Thyroid gland (tissue), 4 donors: Measurements from ENCODE around the gene ALX1. TPM values are rescaled to one million over a fixed set of nuclear protein-coding genes. Genes with fewer than 3 reads are reported as not detected.

ENCODE experiments used
- DNase-seq, 2 donors: peaks; one replicate each; pipeline ENCODE4 v3.0.0-alpha.2; 2019
- H3K27ac ChIP-seq, 3 donors: fragments of 200-600 bp; sonication (generic); 1 replicate in 2 of 3; 2 replicates in 1 of 3; pipeline ENCODE4 v1.5.1; 2016 to 2019; ENCODE audit warnings: mild to moderate bottlenecking in 1 of 3, moderate library complexity in 1 of 3
- H3K27me3 ChIP-seq: fragments of 200-600 bp; sonication (generic); one replicate; pipeline ENCODE4 v1.5.1; 2019
- H3K36me3 ChIP-seq, 2 donors: fragments of 200-600 bp; sonication (generic); one replicate each; pipeline ENCODE4 v1.5.1; 2016 to 2019
- H3K4me1 ChIP-seq, 2 donors: fragments of 200-600 bp; sonication (generic); one replicate each; pipeline ENCODE4 v1.5.1; 2017 to 2019
- H3K4me3 ChIP-seq, 3 donors: fragments of 200-600 bp; sonication (generic); replicated peaks in 1 of 3; 1 replicate in 2 of 3; 2 replicates in 1 of 3; pipeline ENCODE4 v1.5.1; 2016; ENCODE audit warnings: mild to moderate bottlenecking in 1 of 3
- H3K9me3 ChIP-seq: fragments of 200-600 bp; sonication (generic); one replicate; pipeline ENCODE4 v1.5.1; 2017
- POLR2A ChIP-seq, 2 donors: fragments of 450-650 bp; IDR thresholded peaks; one replicate each; pipeline ENCODE4 v1.6.1; 2017; ENCODE audit warnings: antibody characterized with exemption in 2 of 2, mild to moderate bottlenecking in 2 of 2, moderate library complexity in 1 of 2
- WGBS, 2 donors: methylation state at CpG; one replicate each; pipeline ENCODE4 v1.1.5; 2017; 5-methylcytosine and 5-hydroxymethylcytosine counted together
- intact Hi-C: fragments of 100-400 bp; cut with DNase I; formaldehyde crosslinking; loops from one replicate; pipeline ENCODE4 v1.15.1; 2023
- total RNA-seq, 4 donors: library from RNA; depleted of rRNA; stranded (reverse); fragments of >200 nt; gene quantifications; one replicate each; pipeline ENCODE4 v1.2.3, GENCODE V29; 2016
- TF ChIP-seq, protein P1 (sequence below), 6 experiments: fragments of 200-600 bp in 3 of 6; fragments of 450-650 bp in 3 of 6; sonication (generic) in 3 of 6; IDR thresholded peaks; one replicate each; pipeline ENCODE4 v1.5.1; 2016 to 2019; ENCODE audit warnings: antibody characterized with exemption in 6 of 6, mild to moderate bottlenecking in 2 of 6, inconsistent platforms in 1 of 6, moderate library complexity in 1 of 6

ALX1 gene
- total RNA-seq, 4 donors from 2014 or later = 1.1 TPM; not detected in 3

DNA sequence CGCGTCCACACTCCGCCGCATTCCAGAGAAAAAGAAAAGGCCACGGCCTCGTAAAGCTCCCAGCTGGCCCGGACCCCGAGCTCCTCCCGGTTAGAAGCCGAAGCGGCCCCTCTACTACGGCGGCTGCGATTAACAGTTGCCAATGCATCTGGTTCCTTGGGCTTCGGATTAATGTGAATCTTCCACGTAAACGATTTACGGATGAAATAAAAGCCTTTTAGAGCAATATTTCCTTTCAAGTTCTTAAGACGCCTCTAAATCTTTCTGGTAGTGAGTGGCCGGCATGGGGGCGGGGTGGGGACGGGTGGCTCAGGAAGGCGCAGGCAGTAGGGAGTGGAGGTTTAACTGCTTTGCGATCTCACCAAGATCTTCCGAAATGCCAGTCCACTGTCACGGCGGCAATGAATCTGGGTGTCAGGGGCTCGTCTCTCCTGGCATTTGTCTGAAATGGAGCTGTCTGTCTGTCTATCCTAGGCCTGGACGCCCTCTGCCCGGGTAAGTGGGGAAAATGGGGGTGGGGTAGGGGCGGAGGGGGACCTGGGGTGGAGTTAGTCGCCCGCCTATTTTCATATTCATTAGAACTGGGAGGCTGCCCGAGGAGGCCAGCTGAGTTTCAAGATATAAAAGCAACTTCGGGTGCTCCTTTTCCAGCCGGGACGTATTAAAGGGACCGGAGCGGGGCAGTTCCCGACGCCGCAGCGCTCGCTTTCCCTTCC is 413 bp upstream of the ALX1 start:
- no peak overlapping the region for H3K27ac ChIP-seq
- WGBS, 2 donors = 4 to 5% methylated on average over 38 to 42 of the region's 44 CpGs
- H3K27me3 ChIP-seq = peaks cover 42% of the 10 kb centered on the region
- peak overlapping the region in 1 of 3 donors; percentile 16 for H3K4me3 ChIP-seq
- H3K36me3 ChIP-seq = no peaks in the 10 kb centered on the region
- peaks cover 11 to 19% of the 10 kb centered on the region in 2 donors for H3K4me1 ChIP-seq
- no peaks in the 10 kb centered on the region for H3K9me3 ChIP-seq
- DNase-seq = peak; percentile 10 to 24
- TF ChIP-seq, protein P1, sequence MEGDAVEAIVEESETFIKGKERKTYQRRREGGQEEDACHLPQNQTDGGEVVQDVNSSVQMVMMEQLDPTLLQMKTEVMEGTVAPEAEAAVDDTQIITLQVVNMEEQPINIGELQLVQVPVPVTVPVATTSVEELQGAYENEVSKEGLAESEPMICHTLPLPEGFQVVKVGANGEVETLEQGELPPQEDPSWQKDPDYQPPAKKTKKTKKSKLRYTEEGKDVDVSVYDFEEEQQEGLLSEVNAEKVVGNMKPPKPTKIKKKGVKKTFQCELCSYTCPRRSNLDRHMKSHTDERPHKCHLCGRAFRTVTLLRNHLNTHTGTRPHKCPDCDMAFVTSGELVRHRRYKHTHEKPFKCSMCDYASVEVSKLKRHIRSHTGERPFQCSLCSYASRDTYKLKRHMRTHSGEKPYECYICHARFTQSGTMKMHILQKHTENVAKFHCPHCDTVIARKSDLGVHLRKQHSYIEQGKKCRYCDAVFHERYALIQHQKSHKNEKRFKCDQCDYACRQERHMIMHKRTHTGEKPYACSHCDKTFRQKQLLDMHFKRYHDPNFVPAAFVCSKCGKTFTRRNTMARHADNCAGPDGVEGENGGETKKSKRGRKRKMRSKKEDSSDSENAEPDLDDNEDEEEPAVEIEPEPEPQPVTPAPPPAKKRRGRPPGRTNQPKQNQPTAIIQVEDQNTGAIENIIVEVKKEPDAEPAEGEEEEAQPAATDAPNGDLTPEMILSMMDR (IDR thresholded peaks at IDR 0.05) = no peak
- TF ChIP-seq POLR2A (IDR thresholded peaks at IDR 0.05) = no peak
- intact Hi-C loops = no loop called here

DNA sequence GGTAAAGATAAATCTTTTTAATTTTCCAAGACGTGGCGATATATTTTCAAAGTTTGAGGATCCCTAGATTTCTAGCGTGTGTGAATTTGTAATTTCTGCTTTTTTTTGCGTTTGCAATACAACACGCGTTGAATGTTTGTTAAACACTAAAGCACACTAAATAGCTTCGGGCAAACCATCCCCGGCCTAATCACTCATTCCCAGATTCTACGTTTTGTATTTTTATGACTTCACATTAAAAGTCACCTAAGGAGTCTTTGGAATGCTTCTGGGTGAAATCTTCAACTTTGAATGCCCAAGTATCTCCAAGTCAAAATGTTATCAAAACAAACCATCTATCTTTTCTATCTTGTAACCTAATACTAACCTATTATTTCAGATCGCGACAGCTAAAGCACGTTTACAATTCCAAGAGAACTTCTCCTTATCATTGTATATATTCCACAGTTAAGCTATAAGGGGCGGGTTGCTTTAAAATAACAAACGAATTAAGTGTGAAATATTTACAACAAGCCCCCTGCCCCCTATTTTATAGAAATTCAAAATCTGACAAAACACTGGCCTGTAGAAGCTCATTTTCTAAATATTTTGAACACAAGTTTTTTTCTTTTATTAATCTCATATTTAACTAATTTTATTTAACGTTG is 1.1 kb downstream of the ALX1 start:
- Histone ChIP-seq H3K36me3 (no peaks in the 10 kb centered on the region), H3K4me1 (peaks cover 11 to 19% of the 10 kb centered on the region in 2 donors), H3K27ac (no peak overlapping the region), H3K27me3 (peaks cover 37% of the 10 kb centered on the region), H3K9me3 (no peaks in the 10 kb centered on the region), H3K4me3 (no peak overlapping the region)
- intact Hi-C loops = no loop called here
- TF ChIP-seq, protein P1 (IDR thresholded peaks at IDR 0.05) = no peak
- TF ChIP-seq POLR2A (IDR thresholded peaks at IDR 0.05) = no peak
- no peak for DNase-seq
- 7 to 12% methylated on average over 15 of the region's 15 CpGs for WGBS, 2 donors

DNA sequence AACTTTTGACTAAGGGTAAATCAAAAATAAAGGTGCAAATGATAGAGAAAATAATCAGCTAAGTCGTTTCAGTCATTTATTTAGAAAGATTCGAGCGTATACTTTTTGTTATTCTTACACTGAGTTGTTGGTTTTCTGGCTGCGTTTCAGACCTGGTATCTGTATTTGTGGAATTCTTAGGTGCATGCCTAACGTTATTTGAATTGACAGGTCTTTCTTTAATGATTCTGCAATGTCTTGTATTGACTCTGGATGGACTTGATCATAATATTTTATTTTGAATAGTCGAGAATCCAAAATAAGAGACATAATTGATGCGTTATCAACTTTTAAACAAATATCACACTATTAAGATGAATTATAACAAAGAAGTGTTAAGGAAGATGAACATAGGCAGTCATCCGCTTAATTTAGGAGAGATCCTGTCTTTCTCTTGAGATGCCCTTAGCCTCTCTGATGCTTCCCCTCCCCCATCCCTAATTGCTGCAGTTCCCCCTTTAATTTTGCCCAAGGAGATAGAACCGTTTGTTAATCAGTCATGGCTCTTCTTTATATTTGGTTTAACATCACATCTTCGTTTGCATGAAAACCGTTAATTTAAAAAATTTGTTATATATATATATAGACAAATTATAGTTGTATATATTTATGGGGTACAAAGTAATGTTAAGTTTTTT is 1.8 kb downstream of the ALX1 start:
- no peak for TF ChIP-seq POLR2A (IDR thresholded peaks at IDR 0.05)
- TF ChIP-seq, protein P1 (IDR thresholded peaks at IDR 0.05) = no peak
- H3K4me3 ChIP-seq = no peak overlapping the region
- H3K27me3 ChIP-seq = peaks cover 37% of the 10 kb centered on the region
- 12 to 13% methylated on average over 11 of the region's 11 CpGs for WGBS, 2 donors
- H3K36me3 ChIP-seq = no peaks in the 10 kb centered on the region
- H3K27ac ChIP-seq = no peak overlapping the region
- no peak for DNase-seq
- peaks cover 11 to 19% of the 10 kb centered on the region in 2 donors for H3K4me1 ChIP-seq
- intact Hi-C loops = no loop called here
- no peaks in the 10 kb centered on the region for H3K9me3 ChIP-seq

DNA sequence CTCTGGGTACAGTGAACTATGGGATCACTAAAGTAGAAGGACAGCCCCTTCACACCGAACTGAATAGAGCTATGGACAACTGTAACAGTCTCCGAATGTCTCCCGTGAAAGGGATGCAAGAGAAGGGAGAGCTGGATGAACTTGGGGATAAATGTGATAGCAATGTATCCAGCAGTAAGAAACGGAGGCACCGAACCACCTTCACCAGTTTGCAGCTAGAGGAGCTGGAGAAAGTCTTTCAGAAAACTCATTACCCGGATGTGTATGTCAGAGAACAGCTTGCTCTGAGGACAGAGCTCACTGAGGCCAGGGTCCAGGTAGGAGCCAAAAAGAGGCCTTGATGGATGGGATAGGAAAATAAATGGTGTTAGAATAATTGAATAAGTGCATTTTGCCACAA is 3.5 kb downstream of the ALX1 start:
- Histone ChIP-seq H3K4me3 (no peak overlapping the region), H3K36me3 (no peaks in the 10 kb centered on the region), H3K27me3 (peaks cover 29% of the 10 kb centered on the region), H3K9me3 (no peaks in the 10 kb centered on the region), H3K27ac (no peak overlapping the region), H3K4me1 (peaks cover 11 to 19% of the 10 kb centered on the region in 2 donors)
- TF ChIP-seq, protein P1 (IDR thresholded peaks at IDR 0.05) = no peak
- TF ChIP-seq POLR2A (IDR thresholded peaks at IDR 0.05) = no peak
- no peak for DNase-seq
- intact Hi-C loops = no loop called here
- WGBS, 2 donors = 57 to 62% methylated on average over 6 of the region's 6 CpGs

DNA sequence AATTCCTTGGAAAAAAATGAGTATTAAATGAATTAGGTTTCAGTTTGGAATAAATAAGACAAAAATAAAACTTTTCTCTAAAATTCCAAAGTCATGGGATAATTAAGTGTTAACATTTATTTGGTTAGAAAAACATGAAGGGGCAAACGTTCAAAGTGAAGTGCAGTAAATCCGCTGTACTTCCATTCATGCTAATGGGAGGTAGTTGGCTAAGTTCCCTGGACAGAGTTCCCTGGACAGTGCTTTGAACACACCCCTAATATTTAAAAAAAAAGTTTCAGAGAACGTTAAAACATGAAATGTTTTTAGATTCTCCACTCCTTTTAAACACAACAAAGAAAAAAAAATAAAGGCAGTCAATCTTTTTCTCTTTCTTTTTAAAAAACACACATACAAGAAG is 16.3 kb downstream of the ALX1 start:
- no peak for TF ChIP-seq POLR2A (IDR thresholded peaks at IDR 0.05)
- TF ChIP-seq, protein P1 (IDR thresholded peaks at IDR 0.05) = no peak
- Histone ChIP-seq H3K4me1 (no peaks in the 10 kb centered on the region), H3K4me3 (no peak overlapping the region), H3K27me3 (no peaks in the 10 kb centered on the region), H3K9me3 (no peaks in the 10 kb centered on the region), H3K36me3 (no peaks in the 10 kb centered on the region), H3K27ac (no peak overlapping the region)
- 31 to 34% methylated on average over 3 of the region's 3 CpGs for WGBS, 2 donors
- intact Hi-C loops = no loop called here
- DNase-seq = no peak
